HEK293T (cell line): ENCODE data around the gene DDX24.

Source experiments
- BHLHE40 ChIP-seq: fragments of 450-650 bp; IDR thresholded peaks from 2 replicates; pipeline ENCODE4 v1.6.1; 2016; ENCODE audit warnings: mild to moderate bottlenecking, moderate library complexity, borderline replicate concordance
- CTBP1 ChIP-seq: fragments of 450-650 bp; IDR thresholded peaks from 2 replicates; pipeline ENCODE4 v1.6.1; 2016; ENCODE audit warnings: borderline replicate concordance
- ELF4 ChIP-seq: fragments of 450-650 bp; IDR thresholded peaks from 2 replicates; pipeline ENCODE4 v1.6.1; 2017; ENCODE audit warnings: antibody characterized with exemption
- FOXA1 ChIP-seq: fragments of 450-650 bp; IDR thresholded peaks from 2 replicates; pipeline ENCODE4 v1.6.1; 2016; ENCODE audit warnings: mild to moderate bottlenecking
- HDGF ChIP-seq: fragments of 450-650 bp; IDR thresholded peaks from 2 replicates; pipeline ENCODE4 v1.6.1; 2017; ENCODE audit warnings: antibody characterized with exemption, borderline replicate concordance
- SUZ12 ChIP-seq: fragments of 450-650 bp; IDR thresholded peaks from 2 replicates; pipeline ENCODE4 v1.6.1; 2016; ENCODE audit warnings: mild to moderate bottlenecking
- TARDBP ChIP-seq: fragments of 450-650 bp; IDR thresholded peaks from 2 replicates; pipeline ENCODE4 v1.6.1; 2016
- ZNF384 ChIP-seq: fragments of 450-650 bp; IDR thresholded peaks from 2 replicates; pipeline ENCODE4 v1.6.1; 2016

DNA sequence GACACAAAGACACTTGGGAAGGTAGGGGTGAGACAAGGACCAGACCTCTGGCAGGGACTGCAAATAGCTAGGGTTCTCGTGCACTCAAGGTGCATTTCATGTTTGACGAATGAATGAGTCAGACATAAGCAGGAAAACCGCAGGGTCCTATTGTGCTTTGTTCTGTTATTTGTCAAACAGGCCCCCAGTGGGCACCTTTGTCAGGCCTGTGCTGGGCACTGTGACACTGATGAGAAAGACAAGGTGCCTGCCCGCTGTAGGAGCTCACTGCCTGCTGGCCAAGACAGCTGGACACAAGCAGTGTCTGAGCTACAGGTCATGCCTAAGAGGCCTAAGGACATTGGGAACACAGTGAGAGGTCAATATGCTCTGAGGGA, 52.6 kb downstream of the DDX24 start:
- TF ChIP-seq SUZ12 (no peak), ELF4 (no peak), ZNF384 (no peak), CTBP1 (no peak), BHLHE40 (no peak), FOXA1 (no peak), TARDBP (no peak), HDGF (no peak)
